ENCODE measurements around the gene ZNF358. TPM values are rescaled to one million over a fixed set of nuclear protein-coding genes. Genes with fewer than 3 reads are reported as not detected.

The ZNF358 gene
- total and polyA plus RNA-seq, 10 of the 15 experiments (the other 5 are each of a cell fraction or from before 2014, with no cell fraction given) = 0.09 to 6.3 (median 1.9) TPM; not detected in 1

DNA sequence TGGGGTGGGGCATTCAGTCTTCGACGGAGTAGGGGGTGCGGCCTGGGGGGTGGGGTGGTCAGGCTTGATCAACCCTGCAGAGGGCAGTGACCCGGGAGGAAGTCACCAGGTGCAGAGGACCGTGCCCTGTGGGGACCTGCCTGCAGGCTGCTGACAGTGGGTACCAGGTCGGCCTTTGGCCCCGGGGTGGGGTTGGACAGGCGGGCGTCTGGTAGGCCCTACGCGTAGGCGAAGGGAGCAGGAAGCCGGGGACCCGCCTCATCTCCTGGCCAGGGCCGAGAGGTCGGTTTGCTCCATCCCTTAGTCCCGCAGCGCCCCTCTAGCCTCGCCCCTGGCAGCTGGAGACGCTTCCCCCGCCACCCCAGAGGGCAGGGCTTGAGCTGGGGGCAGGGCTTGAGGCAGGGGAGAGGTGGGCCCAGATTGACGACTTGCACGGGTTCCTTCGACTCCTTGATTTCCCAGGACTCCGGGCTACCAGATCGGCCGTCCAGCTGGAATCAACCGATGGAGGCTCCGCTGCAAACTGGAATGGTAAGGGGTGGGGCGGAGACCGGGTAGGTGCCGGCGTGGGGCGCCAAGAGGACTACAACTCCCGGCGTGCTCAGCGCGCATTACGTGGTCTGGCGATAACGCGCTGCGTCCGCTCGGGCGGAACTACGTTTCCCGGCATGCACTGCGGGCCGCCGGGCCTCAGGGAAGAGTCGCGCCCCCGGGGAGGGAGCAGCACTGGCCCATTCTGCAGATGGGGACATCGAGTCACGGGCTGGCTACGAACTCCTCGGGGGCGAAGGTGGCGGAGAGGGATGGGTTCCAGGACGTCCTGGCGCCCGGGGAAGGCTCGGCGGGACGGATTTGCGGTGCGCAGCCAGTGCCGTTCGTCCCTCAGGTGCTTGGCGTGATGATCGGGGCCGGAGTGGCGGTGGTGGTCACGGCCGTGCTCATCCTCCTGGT is 19.4 kb downstream of the ZNF358 start, which contains the start of gene PNPLA6 (continued):
- TF ChIP-seq, protein P1, sequence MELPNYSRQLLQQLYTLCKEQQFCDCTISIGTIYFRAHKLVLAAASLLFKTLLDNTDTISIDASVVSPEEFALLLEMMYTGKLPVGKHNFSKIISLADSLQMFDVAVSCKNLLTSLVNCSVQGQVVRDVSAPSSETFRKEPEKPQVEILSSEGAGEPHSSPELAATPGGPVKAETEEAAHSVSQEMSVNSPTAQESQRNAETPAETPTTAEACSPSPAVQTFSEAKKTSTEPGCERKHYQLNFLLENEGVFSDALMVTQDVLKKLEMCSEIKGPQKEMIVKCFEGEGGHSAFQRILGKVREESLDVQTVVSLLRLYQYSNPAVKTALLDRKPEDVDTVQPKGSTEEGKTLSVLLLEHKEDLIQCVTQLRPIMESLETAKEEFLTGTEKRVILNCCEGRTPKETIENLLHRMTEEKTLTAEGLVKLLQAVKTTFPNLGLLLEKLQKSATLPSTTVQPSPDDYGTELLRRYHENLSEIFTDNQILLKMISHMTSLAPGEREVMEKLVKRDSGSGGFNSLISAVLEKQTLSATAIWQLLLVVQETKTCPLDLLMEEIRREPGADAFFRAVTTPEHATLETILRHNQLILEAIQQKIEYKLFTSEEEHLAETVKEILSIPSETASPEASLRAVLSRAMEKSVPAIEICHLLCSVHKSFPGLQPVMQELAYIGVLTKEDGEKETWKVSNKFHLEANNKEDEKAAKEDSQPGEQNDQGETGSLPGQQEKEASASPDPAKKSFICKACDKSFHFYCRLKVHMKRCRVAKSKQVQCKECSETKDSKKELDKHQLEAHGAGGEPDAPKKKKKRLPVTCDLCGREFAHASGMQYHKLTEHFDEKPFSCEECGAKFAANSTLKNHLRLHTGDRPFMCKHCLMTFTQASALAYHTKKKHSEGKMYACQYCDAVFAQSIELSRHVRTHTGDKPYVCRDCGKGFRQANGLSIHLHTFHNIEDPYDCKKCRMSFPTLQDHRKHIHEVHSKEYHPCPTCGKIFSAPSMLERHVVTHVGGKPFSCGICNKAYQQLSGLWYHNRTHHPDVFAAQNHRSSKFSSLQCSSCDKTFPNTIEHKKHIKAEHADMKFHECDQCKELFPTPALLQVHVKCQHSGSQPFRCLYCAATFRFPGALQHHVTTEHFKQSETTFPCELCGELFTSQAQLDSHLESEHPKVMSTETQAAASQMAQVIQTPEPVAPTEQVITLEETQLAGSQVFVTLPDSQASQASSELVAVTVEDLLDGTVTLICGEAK (IDR thresholded peaks at IDR 0.05; ENCODE audit: borderline replicate concordance) = peak; percentile 64; the same call in 1 of the 2 replicates
- TF ChIP-seq ATF7 (IDR thresholded peaks at IDR 0.05; ENCODE audit: low read depth) (peak; percentile 94), TCF3 (IDR thresholded peaks at IDR 0.05; ENCODE audit: borderline replicate concordance, insufficient read depth, low read depth, low read length) (no peak), SREBF2 (IDR thresholded peaks at IDR 0.05; ENCODE audit: low read length) (no peak), ASH2L (IDR thresholded peaks at IDR 0.05; ENCODE audit: borderline replicate concordance, low read depth) (no peak), EP300 (IDR thresholded peaks at IDR 0.05; ENCODE audit: borderline replicate concordance in 1 of 2, control insufficient read depth in 1 of 2, low read depth in 2 of 2, low read length in 2 of 2) (no peak), CHD4 (IDR thresholded peaks at IDR 0.05) (no peak), POLR2AphosphoS5 (IDR thresholded peaks at IDR 0.05; ENCODE audit: low read length) (no peak), YY1 (IDR thresholded peaks at IDR 0.05; ENCODE audit: low read depth, low read length) (peak; percentile 88), POLR2AphosphoS2 (IDR thresholded peaks at IDR 0.05; ENCODE audit: low read depth, low read length) (0 out of 2 replicates have a peak, but pooled peaks have one; percentile 15), POU2F2 (IDR thresholded peaks at IDR 0.05; ENCODE audit: borderline replicate concordance, low read depth, low read length) (peak; percentile 83; the same call in 2 of the 3 replicates), CBX3 (IDR thresholded peaks at IDR 0.05; ENCODE audit: borderline replicate concordance, low read depth) (no peak), SIN3A (IDR thresholded peaks at IDR 0.05; ENCODE audit: low read depth, low read length) (no peak; the same call in 1 of the 2 replicates), RAD21 (IDR thresholded peaks at IDR 0.05; ENCODE audit: insufficient read depth, low read depth, low read length) (no peak), TARDBP (IDR thresholded peaks at IDR 0.05; ENCODE audit: borderline replicate concordance) (peak; percentile 87), BACH1 (IDR thresholded peaks at IDR 0.05; ENCODE audit: borderline replicate concordance) (no peak; the same call in 1 of the 2 replicates), RAD51 (IDR thresholded peaks at IDR 0.05) (no peak), ZZZ3 (IDR thresholded peaks at IDR 0.05; ENCODE audit: control insufficient read depth, insufficient read length, low read depth) (no peak), RFX5 (IDR thresholded peaks at IDR 0.05; ENCODE audit: low read depth, low read length) (no peak), ZBED1 (IDR thresholded peaks at IDR 0.05; ENCODE audit: borderline replicate concordance) (no peak), CBFB (IDR thresholded peaks at IDR 0.05; ENCODE audit: low read depth) (peak; percentile 10; the same call in 1 of the 2 replicates), CREM (IDR thresholded peaks at IDR 0.05; ENCODE audit: low read depth) (peak; percentile 98), NBN (IDR thresholded peaks at IDR 0.05) (peak; percentile 88)
- TF ChIP-seq, protein P2, sequence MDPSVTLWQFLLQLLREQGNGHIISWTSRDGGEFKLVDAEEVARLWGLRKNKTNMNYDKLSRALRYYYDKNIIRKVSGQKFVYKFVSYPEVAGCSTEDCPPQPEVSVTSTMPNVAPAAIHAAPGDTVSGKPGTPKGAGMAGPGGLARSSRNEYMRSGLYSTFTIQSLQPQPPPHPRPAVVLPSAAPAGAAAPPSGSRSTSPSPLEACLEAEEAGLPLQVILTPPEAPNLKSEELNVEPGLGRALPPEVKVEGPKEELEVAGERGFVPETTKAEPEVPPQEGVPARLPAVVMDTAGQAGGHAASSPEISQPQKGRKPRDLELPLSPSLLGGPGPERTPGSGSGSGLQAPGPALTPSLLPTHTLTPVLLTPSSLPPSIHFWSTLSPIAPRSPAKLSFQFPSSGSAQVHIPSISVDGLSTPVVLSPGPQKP (IDR thresholded peaks at IDR 0.05; ENCODE audit: low read depth, low read length) = peak; percentile 60; the same call in 1 of the 2 replicates
- TF ChIP-seq, protein P3, sequence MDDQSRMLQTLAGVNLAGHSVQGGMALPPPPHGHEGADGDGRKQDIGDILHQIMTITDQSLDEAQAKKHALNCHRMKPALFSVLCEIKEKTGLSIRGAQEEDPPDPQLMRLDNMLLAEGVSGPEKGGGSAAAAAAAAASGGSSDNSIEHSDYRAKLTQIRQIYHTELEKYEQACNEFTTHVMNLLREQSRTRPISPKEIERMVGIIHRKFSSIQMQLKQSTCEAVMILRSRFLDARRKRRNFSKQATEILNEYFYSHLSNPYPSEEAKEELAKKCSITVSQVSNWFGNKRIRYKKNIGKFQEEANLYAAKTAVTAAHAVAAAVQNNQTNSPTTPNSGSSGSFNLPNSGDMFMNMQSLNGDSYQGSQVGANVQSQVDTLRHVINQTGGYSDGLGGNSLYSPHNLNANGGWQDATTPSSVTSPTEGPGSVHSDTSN (IDR thresholded peaks at IDR 0.05; ENCODE audit: insufficient replicate concordance, low read depth, low read length) = no peak

Measured in GM12878 (cell line).